ENCODE results near the gene EP400. TPM values are rescaled to one million over a fixed set of nuclear protein-coding genes. Genes with fewer than 3 reads are reported as not detected.
A peak's percentile ranks its signal among the peaks of the same experiment; 100 is the strongest.

Gene EP400
- total and polyA plus RNA-seq, 9 of the 15 experiments (the other 6 are each of a cell fraction or from before 2014, with no cell fraction given) = 4.5 to 58.0 (median 7.0) TPM

GRCh38 chr12:131918311-131919050 lies 31.3 kb upstream of the EP400 start:
- CTCF ChIA-PET (ENCODE audit: low intra/inter-chr PET ratio) = no interaction called here
- POLR2A ChIA-PET = interaction anchor here (0.7 kb wide), 1 partner anchor 9 kb away, joined by 3 read pairs; no protein-coding TSS in a partner anchor
- no peak for FAIRE-seq

More at GRCh38 chr12:131918311-131919050, 31.3 kb upstream of the EP400 start:
- no peak for TF ChIP-seq ID3 (CRISPR knock-in tag; IDR thresholded peaks at IDR 0.05)
- no peak for TF ChIP-seq ID3 (tag; IDR thresholded peaks at IDR 0.05)
- TF ChIP-seq, protein P1, sequence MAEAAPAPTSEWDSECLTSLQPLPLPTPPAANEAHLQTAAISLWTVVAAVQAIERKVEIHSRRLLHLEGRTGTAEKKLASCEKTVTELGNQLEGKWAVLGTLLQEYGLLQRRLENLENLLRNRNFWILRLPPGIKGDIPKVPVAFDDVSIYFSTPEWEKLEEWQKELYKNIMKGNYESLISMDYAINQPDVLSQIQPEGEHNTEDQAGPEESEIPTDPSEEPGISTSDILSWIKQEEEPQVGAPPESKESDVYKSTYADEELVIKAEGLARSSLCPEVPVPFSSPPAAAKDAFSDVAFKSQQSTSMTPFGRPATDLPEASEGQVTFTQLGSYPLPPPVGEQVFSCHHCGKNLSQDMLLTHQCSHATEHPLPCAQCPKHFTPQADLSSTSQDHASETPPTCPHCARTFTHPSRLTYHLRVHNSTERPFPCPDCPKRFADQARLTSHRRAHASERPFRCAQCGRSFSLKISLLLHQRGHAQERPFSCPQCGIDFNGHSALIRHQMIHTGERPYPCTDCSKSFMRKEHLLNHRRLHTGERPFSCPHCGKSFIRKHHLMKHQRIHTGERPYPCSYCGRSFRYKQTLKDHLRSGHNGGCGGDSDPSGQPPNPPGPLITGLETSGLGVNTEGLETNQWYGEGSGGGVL (CRISPR knock-in tag; IDR thresholded peaks at IDR 0.05) = no peak
- TF ChIP-seq RBM22 (IDR thresholded peaks at IDR 0.05; ENCODE audit: low read depth, low read length, poor library complexity, severe bottlenecking) = peak; percentile 11
- peak; percentile 61 for TF ChIP-seq PCBP1 (IDR thresholded peaks at IDR 0.05; ENCODE audit: low read depth, low read length, poor library complexity, severe bottlenecking)
- no peak for TF ChIP-seq SREBF1 (IDR thresholded peaks at IDR 0.05; ENCODE audit: borderline replicate concordance, low read depth, low read length)
- TF ChIP-seq ZNF561 (CRISPR knock-in tag; conservative IDR thresholded peaks at IDR 0.05) = no peak
- no peak for TF ChIP-seq PTTG1 (tag; IDR thresholded peaks at IDR 0.05; ENCODE audit: low read depth)
- TF ChIP-seq PTRF (tag; IDR thresholded peaks at IDR 0.05) = no peak
- TF ChIP-seq SMARCA5 (IDR thresholded peaks at IDR 0.05) = no peak
- no peak for TF ChIP-seq FOXA1 (IDR thresholded peaks at IDR 0.05; ENCODE audit: borderline replicate concordance)
- 83% methylated on average over 13 of the region's 20 CpGs for WGBS (ENCODE audit: insufficient coverage, low coverage, missing lambda C conversion rate)
- DNase-seq (ENCODE audit: extremely low read depth in 1 of 4, low spot score in 3 of 4) (no peak), ATAC-seq (no peak)
- H3K27ac ChIP-seq (ENCODE audit: extremely low read depth, low read depth, low read length) = no peak overlapping the region
- H3K4me1 ChIP-seq (replicated peaks in 1 of 2; ENCODE audit: control insufficient read depth in 2 of 2, insufficient read depth in 2 of 2, low read length in 2 of 2) = peaks cover 0 to 25% of the 10 kb centered on the region in 2 experiments; a peak in 2 of 5 replicates
- intact Hi-C loops (cut with micrococcal nuclease) = no loop called here
- H3K9me3 ChIP-seq (replicated peaks; ENCODE audit: control insufficient read depth, insufficient read depth, low read depth, low read length) = no peaks in the 10 kb centered on the region
- H3K4me2 ChIP-seq (ENCODE audit: insufficient read depth, low read length) = no peak overlapping the region
- H3K4me3 ChIP-seq = no peak overlapping the region
- H3K27me3 ChIP-seq (ENCODE audit: control insufficient read depth in 2 of 2, insufficient read depth in 2 of 2, low read length in 2 of 2) = no peaks in the 10 kb centered on the region
- H3K9ac ChIP-seq (ENCODE audit: insufficient read depth in 1 of 2, low read depth in 2 of 2, low read length in 2 of 2) = no peak overlapping the region
- H4K20me1 ChIP-seq (replicated peaks; ENCODE audit: control insufficient read depth, insufficient read depth, low read length) = no peaks in the 10 kb centered on the region
- H3K36me3 ChIP-seq (ENCODE audit: control insufficient read depth, insufficient read depth, low read length) = peaks cover 16% of the 10 kb centered on the region; the same call in 1 of the 3 replicates
- H2AFZ ChIP-seq (ENCODE audit: low read depth, low read length) = no peak overlapping the region
- H3K79me2 ChIP-seq (ENCODE audit: control insufficient read depth, insufficient read depth, low read length) = no peaks in the 10 kb centered on the region
- no TSS peak for BruUV-seq (replicated peaks)
- in situ Hi-C loops (cut with MboI) = no loop called here
- no peaks in the 10 kb centered on the region for H3K9me1 ChIP-seq (ENCODE audit: control insufficient read depth, insufficient read depth, low read length)
